ENCODE data around the gene SIGLEC12.

- TF ChIP-seq CTCF (IDR thresholded peaks at IDR 0.05) (no peak), POLR2A (IDR thresholded peaks at IDR 0.05) (no peak), EP300 (IDR thresholded peaks at IDR 0.05) (no peak)
Observed at GRCh38 chr19:51457351-51458013, 44.1 kb downstream of the SIGLEC12 start.

All from gastroesophageal sphincter (tissue), 3 donors.